HFF-Myc (cell line): ENCODE data around the gene TMEM258.

Experiments used
- DNase-seq: peaks from one replicate; pipeline ENCODE4 v3.0.0-alpha.2; 2011; ENCODE audit warnings: low read depth; ENCODE audit errors: extremely low read depth
- H3K4me3 ChIP-seq: replicated peaks from 2 replicates; pipeline ENCODE4 v1.5.1; 2011; ENCODE audit warnings: low read depth, mild to moderate bottlenecking, control low read depth, low read length
- TF ChIP-seq, protein P1 (sequence below): IDR thresholded peaks from 2 replicates; pipeline ENCODE4 v1.5.1; 2012; ENCODE audit warnings: mild to moderate bottlenecking, low read depth, low read length, control low read depth; ENCODE audit errors: missing control alignments

Gene TMEM258

GRCh38 chr11:61814958-61815789 lies 22.8 kb upstream of the TMEM258 start:
- DNase-seq = peak; percentile 79
- H3K4me3 ChIP-seq = peak overlapping the region; percentile 66
- TF ChIP-seq, protein P1, sequence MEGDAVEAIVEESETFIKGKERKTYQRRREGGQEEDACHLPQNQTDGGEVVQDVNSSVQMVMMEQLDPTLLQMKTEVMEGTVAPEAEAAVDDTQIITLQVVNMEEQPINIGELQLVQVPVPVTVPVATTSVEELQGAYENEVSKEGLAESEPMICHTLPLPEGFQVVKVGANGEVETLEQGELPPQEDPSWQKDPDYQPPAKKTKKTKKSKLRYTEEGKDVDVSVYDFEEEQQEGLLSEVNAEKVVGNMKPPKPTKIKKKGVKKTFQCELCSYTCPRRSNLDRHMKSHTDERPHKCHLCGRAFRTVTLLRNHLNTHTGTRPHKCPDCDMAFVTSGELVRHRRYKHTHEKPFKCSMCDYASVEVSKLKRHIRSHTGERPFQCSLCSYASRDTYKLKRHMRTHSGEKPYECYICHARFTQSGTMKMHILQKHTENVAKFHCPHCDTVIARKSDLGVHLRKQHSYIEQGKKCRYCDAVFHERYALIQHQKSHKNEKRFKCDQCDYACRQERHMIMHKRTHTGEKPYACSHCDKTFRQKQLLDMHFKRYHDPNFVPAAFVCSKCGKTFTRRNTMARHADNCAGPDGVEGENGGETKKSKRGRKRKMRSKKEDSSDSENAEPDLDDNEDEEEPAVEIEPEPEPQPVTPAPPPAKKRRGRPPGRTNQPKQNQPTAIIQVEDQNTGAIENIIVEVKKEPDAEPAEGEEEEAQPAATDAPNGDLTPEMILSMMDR = no peak

DNA sequence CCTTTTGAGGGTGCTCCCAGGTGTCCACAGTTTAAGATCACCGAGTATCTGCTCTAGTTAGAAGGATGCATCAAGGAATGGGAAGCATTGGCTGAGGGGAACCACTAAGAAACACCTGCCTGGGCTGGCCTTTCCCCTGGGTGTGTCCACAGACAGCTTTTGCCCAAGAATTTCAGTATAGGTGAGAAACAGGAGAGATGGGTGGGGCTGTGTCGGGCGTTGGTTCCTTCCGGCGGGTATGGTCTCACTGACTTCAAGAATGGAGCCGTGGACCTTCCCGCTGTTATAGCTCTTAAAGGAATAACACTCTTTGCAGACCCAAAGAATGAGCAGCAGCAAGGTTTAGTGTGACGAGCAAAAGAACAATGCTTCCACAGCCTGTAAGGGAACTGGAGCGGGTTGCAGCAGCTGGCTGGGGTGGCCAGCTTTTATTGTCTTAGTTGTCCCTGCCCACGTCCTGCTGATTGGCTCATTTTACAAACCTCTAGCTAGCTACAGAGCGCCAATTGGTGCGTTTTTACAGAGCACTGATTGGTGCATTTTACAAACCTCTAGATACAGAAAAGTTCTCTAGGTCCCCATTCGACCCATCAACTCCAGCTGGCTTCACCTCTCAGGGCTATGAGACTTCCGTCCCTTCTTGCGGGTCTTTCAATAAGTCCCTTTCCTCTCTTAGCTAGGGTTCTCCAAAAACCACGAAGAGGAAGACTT lies 22.0 kb upstream of the TMEM258 start:
- TF ChIP-seq, protein P1 = no peak
- no peak for DNase-seq
- H3K4me3 ChIP-seq = peak overlapping the region; percentile 66

GRCh38 chr11:61812736-61813411 lies 20.5 kb upstream of the TMEM258 start:
- H3K4me3 ChIP-seq = no peak overlapping the region
- TF ChIP-seq, protein P1 = no peak
- no peak for DNase-seq

- TF ChIP-seq, protein P1 = no peak
- DNase-seq = no peak
Observed at GRCh38 chr11:61811831-61812230, 19.4 kb upstream of the TMEM258 start.

DNA sequence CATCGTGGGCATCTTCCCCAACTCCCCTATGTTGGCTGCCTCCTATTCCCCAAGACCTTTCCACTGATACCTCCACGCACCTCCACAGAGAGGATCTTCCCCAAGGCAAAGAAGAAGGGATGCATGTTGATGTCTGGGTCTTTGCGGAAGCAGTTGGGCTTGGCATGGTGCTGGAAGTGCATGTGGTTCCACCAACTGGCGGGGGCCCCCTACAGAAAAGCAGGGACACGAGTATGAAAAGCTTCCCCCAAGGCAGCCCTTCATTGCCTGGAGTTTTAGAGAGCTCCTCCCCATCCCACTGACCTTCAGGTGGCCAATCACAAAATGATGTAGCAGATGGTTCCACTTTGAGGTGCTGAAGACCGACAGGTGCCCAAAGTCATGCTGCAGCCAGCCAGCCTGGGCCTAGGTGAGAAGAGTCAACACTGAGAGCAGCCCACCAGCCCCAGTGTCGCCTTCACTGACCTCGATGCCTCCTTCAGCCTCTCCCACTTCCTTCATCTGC lies 18.3 kb upstream of the TMEM258 start:
- no peak for DNase-seq
- no peak overlapping the region for H3K4me3 ChIP-seq
- TF ChIP-seq, protein P1 = no peak

More at GRCh38 chr11:61811831-61812230, 19.4 kb upstream of the TMEM258 start:
- H3K4me3 ChIP-seq = no peak overlapping the region

DNA sequence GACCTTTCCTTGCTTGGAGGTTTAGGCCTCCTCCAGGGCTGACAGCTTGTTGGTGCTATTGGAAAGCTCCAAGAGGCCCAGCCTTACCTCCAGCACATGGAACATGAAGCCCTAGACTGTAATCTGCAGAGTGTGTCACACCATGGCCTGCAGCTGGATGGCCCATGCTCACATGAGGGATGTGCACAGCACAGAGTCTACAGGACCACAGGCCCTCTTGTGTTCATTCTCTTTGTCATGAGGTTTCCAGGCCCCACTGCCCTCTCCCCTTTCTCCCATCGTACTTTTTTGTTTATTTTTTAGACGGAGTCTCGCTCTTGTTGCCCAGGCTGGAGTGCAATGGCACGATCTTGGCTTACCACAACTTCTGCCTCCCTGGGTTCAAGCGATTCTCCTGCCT lies 14.4 kb upstream of the TMEM258 start:
- DNase-seq = no peak
- H3K4me3 ChIP-seq = no peak overlapping the region
- TF ChIP-seq, protein P1 = no peak
